WTC11 (cell line): ENCODE results near the gene DHX58. TPM values are rescaled to one million over a fixed set of nuclear protein-coding genes. Genes with fewer than 3 reads are reported as not detected.
A peak's percentile ranks its signal among the peaks of the same experiment; 100 is the strongest.

Experiments used
- ATAC-seq: fragments of 200-7000 bp; cut with Tn5 transposase; 2 replicates; pipeline ENCODE4 v1.10.0; 2021; ENCODE audit warnings: mild to moderate bottlenecking, moderate library complexity
- CTCF ChIA-PET: fragments of 300-600 bp; sonication (Branson Sonifier 250); formaldehyde crosslinking; loops from one replicate; lab custom pipeline; 2021; ENCODE audit warnings: antibody characterized with exemption; lab: Charles Lee
- POLR2A ChIA-PET: fragments of 350-600 bp; sonication (Branson Sonifier 250); formaldehyde crosslinking; loops from one replicate; lab custom pipeline; 2021; ENCODE audit warnings: antibody characterized with exemption; lab: Charles Lee
- DNase-seq: peaks from one replicate; pipeline ENCODE4 v3.0.0; 2021; ENCODE audit warnings: low spot score
- H3K27ac Mint-ChIP-seq: 2 replicates; pipeline ENCODE4 v1.8.0; 2021; ENCODE audit warnings: mixed read lengths
- H3K27me3 Mint-ChIP-seq: 2 replicates; pipeline ENCODE4 v1.8.0; 2021; ENCODE audit warnings: low read depth, mild to moderate bottlenecking, moderate library complexity, mixed read lengths
- H3K36me3 Mint-ChIP-seq: 2 replicates; pipeline ENCODE4 v1.8.0; 2021; ENCODE audit warnings: mixed read lengths
- H3K4me1 Mint-ChIP-seq: 2 replicates; pipeline ENCODE4 v1.8.0; 2022; ENCODE audit warnings: mixed read lengths
- H3K4me3 Mint-ChIP-seq: 2 replicates; pipeline ENCODE4 v1.8.0; 2021; ENCODE audit warnings: mild to moderate bottlenecking, moderate library complexity, mixed read lengths
- H3K9me3 Mint-ChIP-seq: 2 replicates; pipeline ENCODE4 v1.8.0; 2021; ENCODE audit warnings: mixed read lengths
- CBFB ChIP-seq: sonication (generic); formaldehyde crosslinking; IDR thresholded peaks from 2 replicates; pipeline ENCODE4 v1.8.1; 2022; ENCODE audit warnings: mild to moderate bottlenecking, low read depth, missing genetic modification reagents
- CREB1 ChIP-seq: sonication (generic); formaldehyde crosslinking; IDR thresholded peaks from 2 replicates; pipeline ENCODE4 v1.8.0; 2023; ENCODE audit warnings: mild to moderate bottlenecking, missing genetic modification reagents
- CREM ChIP-seq: sonication (generic); formaldehyde crosslinking; IDR thresholded peaks from 2 replicates; pipeline ENCODE4 v1.8.1; 2022; ENCODE audit warnings: mild to moderate bottlenecking, missing genetic modification reagents, moderate library complexity
- ESRRA ChIP-seq: sonication (generic); formaldehyde crosslinking; IDR thresholded peaks from 2 replicates; pipeline ENCODE4 v1.8.1; 2022; ENCODE audit warnings: mild to moderate bottlenecking, missing genetic modification reagents, borderline replicate concordance
- JAZF1 ChIP-seq: fragments of 250-450 bp; sonication (Bioruptor Pico); IDR thresholded peaks from 2 replicates; pipeline ENCODE4 v1.9.0; 2021; ENCODE audit warnings: moderate library complexity, mild to moderate bottlenecking, inconsistent platforms
- NFE2L1 ChIP-seq: sonication (generic); formaldehyde crosslinking; IDR thresholded peaks from 2 replicates; pipeline ENCODE4 v1.8.1; 2023; ENCODE audit warnings: missing genetic modification reagents
- NFYB ChIP-seq: sonication (generic); formaldehyde crosslinking; conservative IDR thresholded peaks from 2 replicates; pipeline ENCODE4 v1.8.0; 2022; ENCODE audit warnings: low read depth, missing genetic modification reagents
- SMAD3 ChIP-seq: sonication (generic); formaldehyde crosslinking; IDR thresholded peaks from 2 replicates; pipeline ENCODE4 v1.8.0; 2022; ENCODE audit warnings: missing genetic modification reagents, mild to moderate bottlenecking, borderline replicate concordance
- SP1 ChIP-seq: sonication (generic); formaldehyde crosslinking; conservative IDR thresholded peaks from 2 replicates; pipeline ENCODE4 v1.8.1; 2022; ENCODE audit warnings: missing genetic modification reagents
- TP53 ChIP-seq: sonication (generic); formaldehyde crosslinking; IDR thresholded peaks from 2 replicates; pipeline ENCODE4 v1.8.1; 2023; ENCODE audit warnings: mild to moderate bottlenecking, missing genetic modification reagents
- total RNA-seq: library from RNA; stranded (reverse); gene quantifications from 3 replicates; pipeline ENCODE4 v1.2.3, GENCODE V29; 2021
- TF ChIP-seq, protein P1 (sequence below): sonication (generic); formaldehyde crosslinking; IDR thresholded peaks from 2 replicates; pipeline ENCODE4 v1.8.0; 2023; ENCODE audit warnings: missing genetic modification reagents, mild to moderate bottlenecking, borderline replicate concordance
- TF ChIP-seq, protein P2 (sequence below): sonication (generic); formaldehyde crosslinking; IDR thresholded peaks from 2 replicates; pipeline ENCODE4 v1.8.0; 2023; ENCODE audit warnings: missing genetic modification reagents
- TF ChIP-seq, protein P3 (sequence below): fragments of 250-450 bp; sonication (Bioruptor Pico); IDR thresholded peaks from 2 replicates; pipeline ENCODE4 v1.9.0; 2021; ENCODE audit warnings: moderate library complexity, mild to moderate bottlenecking, inconsistent platforms, borderline replicate concordance
- TF ChIP-seq, protein P4 (sequence below): fragments of 250-450 bp; sonication (Bioruptor Pico); IDR thresholded peaks from 2 replicates; pipeline ENCODE4 v1.8.0; 2021; ENCODE audit warnings: mild to moderate bottlenecking
- TF ChIP-seq, protein P5 (sequence below): sonication (generic); formaldehyde crosslinking; IDR thresholded peaks from 2 replicates; pipeline ENCODE4 v1.8.0; 2022; ENCODE audit warnings: missing genetic modification reagents
- TF ChIP-seq, protein P6 (sequence below): sonication (generic); formaldehyde crosslinking; IDR thresholded peaks from 2 replicates; pipeline ENCODE4 v1.8.1; 2022; ENCODE audit warnings: missing genetic modification reagents, borderline replicate concordance
- TF ChIP-seq, protein P7 (sequence below): sonication (generic); formaldehyde crosslinking; IDR thresholded peaks from 2 replicates; pipeline ENCODE4 v1.8.1; 2023; ENCODE audit warnings: mild to moderate bottlenecking, missing genetic modification reagents

The DHX58 gene
- total RNA-seq, 1 experiment from 2014 or later: 6.3 TPM

DNA sequence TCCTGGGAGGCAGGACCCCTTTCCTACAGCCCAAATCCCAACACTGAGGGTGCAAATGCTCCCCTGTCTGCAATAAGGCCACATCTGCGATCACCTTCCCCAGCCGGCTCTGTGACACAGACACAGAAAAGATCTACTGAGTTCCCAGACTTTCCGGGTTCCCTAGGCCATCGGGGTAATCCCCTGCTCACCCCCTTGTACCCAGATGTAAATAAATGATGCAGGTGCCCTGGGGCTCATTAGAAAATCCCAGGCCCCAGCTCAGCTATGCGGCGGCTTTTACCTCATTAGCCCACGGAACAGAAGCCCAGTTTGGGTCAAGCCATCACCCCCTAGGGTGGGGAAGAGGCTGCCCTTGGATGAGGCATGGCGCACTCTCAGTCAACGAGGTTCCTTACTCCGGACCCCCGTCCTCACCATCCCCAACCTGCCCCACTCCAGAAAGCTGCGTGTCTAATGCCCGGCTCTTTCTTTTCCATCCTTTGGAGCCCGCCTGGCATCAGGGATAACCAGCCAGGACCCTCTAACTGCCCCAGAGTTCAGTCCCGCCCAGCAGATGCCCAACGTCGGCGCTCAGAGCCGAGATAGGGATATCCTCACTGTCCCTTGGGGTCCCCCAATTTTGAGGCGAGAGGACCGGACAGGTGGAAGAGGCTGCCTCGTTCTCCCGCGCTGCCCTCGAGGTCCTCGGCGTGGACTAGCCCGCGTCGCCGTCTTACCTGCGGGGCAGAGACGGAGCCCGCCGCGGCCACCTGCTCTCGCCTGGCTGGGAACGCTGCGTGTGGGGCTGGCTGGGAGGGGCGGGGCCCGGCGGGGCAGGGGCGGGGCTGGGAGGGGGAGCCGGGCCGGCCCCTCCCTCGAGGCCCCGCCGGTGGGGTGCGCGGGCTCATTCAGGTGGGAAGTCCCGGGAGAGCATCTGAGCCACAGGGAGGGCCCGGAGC, 14.6 kb downstream of the DHX58 start, which contains the start of gene ZNF385C (continued):
- TF ChIP-seq, protein P1, sequence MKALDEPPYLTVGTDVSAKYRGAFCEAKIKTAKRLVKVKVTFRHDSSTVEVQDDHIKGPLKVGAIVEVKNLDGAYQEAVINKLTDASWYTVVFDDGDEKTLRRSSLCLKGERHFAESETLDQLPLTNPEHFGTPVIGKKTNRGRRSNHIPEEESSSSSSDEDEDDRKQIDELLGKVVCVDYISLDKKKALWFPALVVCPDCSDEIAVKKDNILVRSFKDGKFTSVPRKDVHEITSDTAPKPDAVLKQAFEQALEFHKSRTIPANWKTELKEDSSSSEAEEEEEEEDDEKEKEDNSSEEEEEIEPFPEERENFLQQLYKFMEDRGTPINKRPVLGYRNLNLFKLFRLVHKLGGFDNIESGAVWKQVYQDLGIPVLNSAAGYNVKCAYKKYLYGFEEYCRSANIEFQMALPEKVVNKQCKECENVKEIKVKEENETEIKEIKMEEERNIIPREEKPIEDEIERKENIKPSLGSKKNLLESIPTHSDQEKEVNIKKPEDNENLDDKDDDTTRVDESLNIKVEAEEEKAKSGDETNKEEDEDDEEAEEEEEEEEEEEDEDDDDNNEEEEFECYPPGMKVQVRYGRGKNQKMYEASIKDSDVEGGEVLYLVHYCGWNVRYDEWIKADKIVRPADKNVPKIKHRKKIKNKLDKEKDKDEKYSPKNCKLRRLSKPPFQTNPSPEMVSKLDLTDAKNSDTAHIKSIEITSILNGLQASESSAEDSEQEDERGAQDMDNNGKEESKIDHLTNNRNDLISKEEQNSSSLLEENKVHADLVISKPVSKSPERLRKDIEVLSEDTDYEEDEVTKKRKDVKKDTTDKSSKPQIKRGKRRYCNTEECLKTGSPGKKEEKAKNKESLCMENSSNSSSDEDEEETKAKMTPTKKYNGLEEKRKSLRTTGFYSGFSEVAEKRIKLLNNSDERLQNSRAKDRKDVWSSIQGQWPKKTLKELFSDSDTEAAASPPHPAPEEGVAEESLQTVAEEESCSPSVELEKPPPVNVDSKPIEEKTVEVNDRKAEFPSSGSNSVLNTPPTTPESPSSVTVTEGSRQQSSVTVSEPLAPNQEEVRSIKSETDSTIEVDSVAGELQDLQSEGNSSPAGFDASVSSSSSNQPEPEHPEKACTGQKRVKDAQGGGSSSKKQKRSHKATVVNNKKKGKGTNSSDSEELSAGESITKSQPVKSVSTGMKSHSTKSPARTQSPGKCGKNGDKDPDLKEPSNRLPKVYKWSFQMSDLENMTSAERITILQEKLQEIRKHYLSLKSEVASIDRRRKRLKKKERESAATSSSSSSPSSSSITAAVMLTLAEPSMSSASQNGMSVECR (CRISPR knock-in tag): 0 out of 2 replicates have a peak, but pooled peaks have one; percentile 26
- TF ChIP-seq ESRRA (CRISPR knock-in tag) (0 out of 2 replicates have a peak, but pooled peaks have one; percentile 52), JAZF1 (no peak), NFE2L1 (CRISPR knock-in tag) (0 out of 2 replicates have a peak, but pooled peaks have one; percentile 54), SP1 (peak; percentile 71), TP53 (CRISPR knock-in tag) (0 out of 2 replicates have a peak, but pooled peaks have one; percentile 66)

DNA sequence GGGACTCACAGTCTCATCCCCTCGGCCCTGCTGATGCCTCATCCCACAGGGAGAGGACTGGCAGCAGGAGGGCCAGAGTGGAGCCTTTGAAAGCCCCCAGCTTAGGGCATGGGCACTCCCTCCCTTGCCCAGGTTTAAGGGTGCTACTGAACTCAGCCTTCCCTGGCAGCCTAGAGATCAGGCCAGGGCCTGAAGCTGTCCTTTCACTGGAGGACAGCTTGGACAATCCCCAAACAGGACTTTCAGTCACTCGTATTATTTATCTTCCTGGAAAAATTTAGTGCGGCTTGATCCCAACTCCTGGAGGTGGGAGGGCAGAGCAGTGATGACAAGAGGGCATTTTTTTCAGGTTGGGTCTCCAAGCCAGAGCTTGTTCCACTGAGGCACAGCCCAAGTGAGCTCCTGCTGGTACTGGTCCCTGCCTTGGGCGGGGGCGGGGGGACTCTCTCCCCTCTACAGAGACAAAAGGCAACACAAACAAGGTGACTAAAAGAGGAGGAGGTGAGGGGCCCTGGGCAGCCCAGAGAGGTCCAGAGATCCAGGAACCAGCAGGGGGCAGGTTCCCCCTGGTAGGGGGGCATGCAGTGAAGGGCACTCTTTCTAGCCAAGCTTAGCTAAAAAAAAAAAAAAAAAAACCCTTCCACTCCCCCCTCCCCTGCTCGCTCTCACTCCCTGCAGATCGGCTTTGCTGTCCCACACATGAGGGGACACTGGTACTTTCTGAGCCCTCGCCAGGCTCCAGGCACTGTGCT, 16.0 kb downstream of the DHX58 start:
- Mint-ChIP-seq H3K36me3 (no peaks in the 10 kb centered on the region), H3K4me3 (no peak overlapping the region), H3K9me3 (no peaks in the 10 kb centered on the region), H3K4me1 (peaks cover 23% of the 10 kb centered on the region), H3K27me3 (peaks cover 33% of the 10 kb centered on the region), H3K27ac (no peak overlapping the region; the same call in 1 of the 2 replicates)
- DNase-seq: no peak
- ChIA-PET POLR2A (interaction anchor here (0.5 kb wide), 1 partner anchor 32 kb away, joined by 3 read pairs; no protein-coding TSS in a partner anchor), CTCF (interaction anchor here (1.0 to 3.7 kb wide), 8 partner anchors 16 to 137 kb away, joined by 3 to 20 read pairs (median 5); partner anchors contain the start of genes DHX58, DNAJC7 and NKIRAS2)
- no peak for ATAC-seq
- TF ChIP-seq, protein P2, sequence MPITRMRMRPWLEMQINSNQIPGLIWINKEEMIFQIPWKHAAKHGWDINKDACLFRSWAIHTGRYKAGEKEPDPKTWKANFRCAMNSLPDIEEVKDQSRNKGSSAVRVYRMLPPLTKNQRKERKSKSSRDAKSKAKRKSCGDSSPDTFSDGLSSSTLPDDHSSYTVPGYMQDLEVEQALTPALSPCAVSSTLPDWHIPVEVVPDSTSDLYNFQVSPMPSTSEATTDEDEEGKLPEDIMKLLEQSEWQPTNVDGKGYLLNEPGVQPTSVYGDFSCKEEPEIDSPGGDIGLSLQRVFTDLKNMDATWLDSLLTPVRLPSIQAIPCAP (CRISPR knock-in tag): no peak
- TF ChIP-seq, protein P3, sequence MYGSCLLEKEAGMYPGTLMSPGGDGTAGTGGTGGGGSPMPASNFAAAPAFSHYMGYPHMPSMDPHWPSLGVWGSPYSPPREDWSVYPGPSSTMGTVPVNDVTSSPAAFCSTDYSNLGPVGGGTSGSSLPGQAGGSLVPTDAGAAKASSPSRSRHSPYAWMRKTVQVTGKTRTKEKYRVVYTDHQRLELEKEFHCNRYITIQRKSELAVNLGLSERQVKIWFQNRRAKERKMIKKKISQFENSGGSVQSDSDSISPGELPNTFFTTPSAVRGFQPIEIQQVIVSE (CRISPR knock-in tag): no peak
- TF ChIP-seq CBFB (CRISPR knock-in tag) (no peak), CREM (CRISPR knock-in tag) (no peak), NFYB (CRISPR knock-in tag) (no peak), CREB1 (CRISPR knock-in tag) (no peak), SMAD3 (no peak)
- TF ChIP-seq, protein P4, sequence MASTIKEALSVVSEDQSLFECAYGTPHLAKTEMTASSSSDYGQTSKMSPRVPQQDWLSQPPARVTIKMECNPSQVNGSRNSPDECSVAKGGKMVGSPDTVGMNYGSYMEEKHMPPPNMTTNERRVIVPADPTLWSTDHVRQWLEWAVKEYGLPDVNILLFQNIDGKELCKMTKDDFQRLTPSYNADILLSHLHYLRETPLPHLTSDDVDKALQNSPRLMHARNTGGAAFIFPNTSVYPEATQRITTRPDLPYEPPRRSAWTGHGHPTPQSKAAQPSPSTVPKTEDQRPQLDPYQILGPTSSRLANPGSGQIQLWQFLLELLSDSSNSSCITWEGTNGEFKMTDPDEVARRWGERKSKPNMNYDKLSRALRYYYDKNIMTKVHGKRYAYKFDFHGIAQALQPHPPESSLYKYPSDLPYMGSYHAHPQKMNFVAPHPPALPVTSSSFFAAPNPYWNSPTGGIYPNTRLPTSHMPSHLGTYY (CRISPR knock-in tag): no peak
- TF ChIP-seq, protein P5, sequence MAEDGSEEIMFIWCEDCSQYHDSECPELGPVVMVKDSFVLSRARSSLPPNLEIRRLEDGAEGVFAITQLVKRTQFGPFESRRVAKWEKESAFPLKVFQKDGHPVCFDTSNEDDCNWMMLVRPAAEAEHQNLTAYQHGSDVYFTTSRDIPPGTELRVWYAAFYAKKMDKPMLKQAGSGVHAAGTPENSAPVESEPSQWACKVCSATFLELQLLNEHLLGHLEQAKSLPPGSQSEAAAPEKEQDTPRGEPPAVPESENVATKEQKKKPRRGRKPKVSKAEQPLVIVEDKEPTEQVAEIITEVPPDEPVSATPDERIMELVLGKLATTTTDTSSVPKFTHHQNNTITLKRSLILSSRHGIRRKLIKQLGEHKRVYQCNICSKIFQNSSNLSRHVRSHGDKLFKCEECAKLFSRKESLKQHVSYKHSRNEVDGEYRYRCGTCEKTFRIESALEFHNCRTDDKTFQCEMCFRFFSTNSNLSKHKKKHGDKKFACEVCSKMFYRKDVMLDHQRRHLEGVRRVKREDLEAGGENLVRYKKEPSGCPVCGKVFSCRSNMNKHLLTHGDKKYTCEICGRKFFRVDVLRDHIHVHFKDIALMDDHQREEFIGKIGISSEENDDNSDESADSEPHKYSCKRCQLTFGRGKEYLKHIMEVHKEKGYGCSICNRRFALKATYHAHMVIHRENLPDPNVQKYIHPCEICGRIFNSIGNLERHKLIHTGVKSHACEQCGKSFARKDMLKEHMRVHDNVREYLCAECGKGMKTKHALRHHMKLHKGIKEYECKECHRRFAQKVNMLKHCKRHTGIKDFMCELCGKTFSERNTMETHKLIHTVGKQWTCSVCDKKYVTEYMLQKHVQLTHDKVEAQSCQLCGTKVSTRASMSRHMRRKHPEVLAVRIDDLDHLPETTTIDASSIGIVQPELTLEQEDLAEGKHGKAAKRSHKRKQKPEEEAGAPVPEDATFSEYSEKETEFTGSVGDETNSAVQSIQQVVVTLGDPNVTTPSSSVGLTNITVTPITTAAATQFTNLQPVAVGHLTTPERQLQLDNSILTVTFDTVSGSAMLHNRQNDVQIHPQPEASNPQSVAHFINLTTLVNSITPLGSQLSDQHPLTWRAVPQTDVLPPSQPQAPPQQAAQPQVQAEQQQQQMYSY: no peak
- TF ChIP-seq, protein P6, sequence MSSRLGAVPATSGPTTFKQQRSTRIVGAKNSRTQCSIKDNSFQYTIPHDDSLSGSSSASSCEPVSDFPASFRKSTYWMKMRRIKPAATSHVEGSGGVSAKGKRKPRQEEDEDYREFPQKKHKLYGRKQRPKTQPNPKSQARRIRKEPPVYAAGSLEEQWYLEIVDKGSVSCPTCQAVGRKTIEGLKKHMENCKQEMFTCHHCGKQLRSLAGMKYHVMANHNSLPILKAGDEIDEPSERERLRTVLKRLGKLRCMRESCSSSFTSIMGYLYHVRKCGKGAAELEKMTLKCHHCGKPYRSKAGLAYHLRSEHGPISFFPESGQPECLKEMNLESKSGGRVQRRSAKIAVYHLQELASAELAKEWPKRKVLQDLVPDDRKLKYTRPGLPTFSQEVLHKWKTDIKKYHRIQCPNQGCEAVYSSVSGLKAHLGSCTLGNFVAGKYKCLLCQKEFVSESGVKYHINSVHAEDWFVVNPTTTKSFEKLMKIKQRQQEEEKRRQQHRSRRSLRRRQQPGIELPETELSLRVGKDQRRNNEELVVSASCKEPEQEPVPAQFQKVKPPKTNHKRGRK (CRISPR knock-in tag): no peak
- TF ChIP-seq, protein P7, sequence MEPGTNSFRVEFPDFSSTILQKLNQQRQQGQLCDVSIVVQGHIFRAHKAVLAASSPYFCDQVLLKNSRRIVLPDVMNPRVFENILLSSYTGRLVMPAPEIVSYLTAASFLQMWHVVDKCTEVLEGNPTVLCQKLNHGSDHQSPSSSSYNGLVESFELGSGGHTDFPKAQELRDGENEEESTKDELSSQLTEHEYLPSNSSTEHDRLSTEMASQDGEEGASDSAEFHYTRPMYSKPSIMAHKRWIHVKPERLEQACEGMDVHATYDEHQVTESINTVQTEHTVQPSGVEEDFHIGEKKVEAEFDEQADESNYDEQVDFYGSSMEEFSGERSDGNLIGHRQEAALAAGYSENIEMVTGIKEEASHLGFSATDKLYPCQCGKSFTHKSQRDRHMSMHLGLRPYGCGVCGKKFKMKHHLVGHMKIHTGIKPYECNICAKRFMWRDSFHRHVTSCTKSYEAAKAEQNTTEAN (CRISPR knock-in tag): no peak
